Measurements from ENCODE around the gene SARM1. TPM values are rescaled to one million over a fixed set of nuclear protein-coding genes. Genes with fewer than 3 reads are reported as not detected.
A peak's percentile ranks its signal among the peaks of the same experiment; 100 is the strongest.

Gene SARM1
- total and polyA plus RNA-seq, 2 of the 13 experiments (the other 11 are each of a cell fraction or from before 2014, with no cell fraction given) = 0.73 to 0.86 TPM

DNA sequence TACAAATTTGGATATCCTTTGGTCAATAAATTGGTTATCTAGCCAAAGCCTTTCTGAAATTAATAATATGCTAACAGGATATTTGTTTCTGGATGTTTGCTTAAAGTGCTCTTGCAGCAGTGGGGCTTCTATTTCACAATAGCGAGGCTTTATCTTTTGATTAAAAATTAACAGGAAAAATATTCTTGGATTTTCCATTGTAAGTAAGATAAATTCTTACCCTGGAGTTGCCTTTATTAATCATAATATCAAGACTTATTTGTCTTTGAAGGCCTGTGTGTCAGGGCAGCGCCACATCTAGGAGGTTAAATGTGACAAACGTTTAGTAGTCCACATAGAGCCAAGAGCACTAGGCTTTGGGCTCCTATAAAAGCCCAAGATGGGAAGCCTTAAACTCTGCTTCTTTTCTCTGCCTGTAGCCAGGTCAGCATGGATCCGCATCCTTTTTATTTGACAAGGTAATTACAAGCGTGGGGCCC, 47.2 kb upstream of the SARM1 start (continued):
- TF ChIP-seq, protein P1, sequence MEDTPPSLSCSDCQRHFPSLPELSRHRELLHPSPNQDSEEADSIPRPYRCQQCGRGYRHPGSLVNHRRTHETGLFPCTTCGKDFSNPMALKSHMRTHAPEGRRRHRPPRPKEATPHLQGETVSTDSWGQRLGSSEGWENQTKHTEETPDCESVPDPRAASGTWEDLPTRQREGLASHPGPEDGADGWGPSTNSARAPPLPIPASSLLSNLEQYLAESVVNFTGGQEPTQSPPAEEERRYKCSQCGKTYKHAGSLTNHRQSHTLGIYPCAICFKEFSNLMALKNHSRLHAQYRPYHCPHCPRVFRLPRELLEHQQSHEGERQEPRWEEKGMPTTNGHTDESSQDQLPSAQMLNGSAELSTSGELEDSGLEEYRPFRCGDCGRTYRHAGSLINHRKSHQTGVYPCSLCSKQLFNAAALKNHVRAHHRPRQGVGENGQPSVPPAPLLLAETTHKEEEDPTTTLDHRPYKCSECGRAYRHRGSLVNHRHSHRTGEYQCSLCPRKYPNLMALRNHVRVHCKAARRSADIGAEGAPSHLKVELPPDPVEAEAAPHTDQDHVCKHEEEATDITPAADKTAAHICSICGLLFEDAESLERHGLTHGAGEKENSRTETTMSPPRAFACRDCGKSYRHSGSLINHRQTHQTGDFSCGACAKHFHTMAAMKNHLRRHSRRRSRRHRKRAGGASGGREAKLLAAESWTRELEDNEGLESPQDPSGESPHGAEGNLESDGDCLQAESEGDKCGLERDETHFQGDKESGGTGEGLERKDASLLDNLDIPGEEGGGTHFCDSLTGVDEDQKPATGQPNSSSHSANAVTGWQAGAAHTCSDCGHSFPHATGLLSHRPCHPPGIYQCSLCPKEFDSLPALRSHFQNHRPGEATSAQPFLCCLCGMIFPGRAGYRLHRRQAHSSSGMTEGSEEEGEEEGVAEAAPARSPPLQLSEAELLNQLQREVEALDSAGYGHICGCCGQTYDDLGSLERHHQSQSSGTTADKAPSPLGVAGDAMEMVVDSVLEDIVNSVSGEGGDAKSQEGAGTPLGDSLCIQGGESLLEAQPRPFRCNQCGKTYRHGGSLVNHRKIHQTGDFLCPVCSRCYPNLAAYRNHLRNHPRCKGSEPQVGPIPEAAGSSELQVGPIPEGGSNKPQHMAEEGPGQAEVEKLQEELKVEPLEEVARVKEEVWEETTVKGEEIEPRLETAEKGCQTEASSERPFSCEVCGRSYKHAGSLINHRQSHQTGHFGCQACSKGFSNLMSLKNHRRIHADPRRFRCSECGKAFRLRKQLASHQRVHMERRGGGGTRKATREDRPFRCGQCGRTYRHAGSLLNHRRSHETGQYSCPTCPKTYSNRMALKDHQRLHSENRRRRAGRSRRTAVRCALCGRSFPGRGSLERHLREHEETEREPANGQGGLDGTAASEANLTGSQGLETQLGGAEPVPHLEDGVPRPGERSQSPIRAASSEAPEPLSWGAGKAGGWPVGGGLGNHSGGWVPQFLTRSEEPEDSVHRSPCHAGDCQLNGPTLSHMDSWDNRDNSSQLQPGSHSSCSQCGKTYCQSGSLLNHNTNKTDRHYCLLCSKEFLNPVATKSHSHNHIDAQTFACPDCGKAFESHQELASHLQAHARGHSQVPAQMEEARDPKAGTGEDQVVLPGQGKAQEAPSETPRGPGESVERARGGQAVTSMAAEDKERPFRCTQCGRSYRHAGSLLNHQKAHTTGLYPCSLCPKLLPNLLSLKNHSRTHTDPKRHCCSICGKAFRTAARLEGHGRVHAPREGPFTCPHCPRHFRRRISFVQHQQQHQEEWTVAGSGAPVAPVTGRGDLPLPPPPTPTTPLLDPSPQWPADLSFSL (CRISPR knock-in tag; IDR thresholded peaks at IDR 0.05) = no peak
- TF ChIP-seq CEBPB (IDR thresholded peaks at IDR 0.05; ENCODE audit: borderline replicate concordance, low read depth, low read length) (peak; percentile 75), SMAD3 (CRISPR knock-in tag; IDR thresholded peaks at IDR 0.05) (no peak), SRSF1 (optimal IDR thresholded peaks at IDR 0.05; ENCODE audit: low read depth, low read length) (no peak)
- TF ChIP-seq, protein P2, sequence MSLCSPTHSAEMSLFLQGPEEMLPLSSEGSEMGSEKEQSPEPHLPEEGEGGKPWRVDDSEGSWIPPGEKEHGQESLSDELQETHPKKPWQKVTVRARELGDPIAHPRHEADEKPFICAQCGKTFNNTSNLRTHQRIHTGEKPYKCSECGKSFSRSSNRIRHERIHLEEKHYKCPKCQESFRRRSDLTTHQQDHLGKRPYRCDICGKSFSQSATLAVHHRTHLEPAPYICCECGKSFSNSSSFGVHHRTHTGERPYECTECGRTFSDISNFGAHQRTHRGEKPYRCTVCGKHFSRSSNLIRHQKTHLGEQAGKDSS (CRISPR knock-in tag; IDR thresholded peaks at IDR 0.05; ENCODE audit: borderline replicate concordance, low read depth) = no peak
- TF ChIP-seq, protein P3, sequence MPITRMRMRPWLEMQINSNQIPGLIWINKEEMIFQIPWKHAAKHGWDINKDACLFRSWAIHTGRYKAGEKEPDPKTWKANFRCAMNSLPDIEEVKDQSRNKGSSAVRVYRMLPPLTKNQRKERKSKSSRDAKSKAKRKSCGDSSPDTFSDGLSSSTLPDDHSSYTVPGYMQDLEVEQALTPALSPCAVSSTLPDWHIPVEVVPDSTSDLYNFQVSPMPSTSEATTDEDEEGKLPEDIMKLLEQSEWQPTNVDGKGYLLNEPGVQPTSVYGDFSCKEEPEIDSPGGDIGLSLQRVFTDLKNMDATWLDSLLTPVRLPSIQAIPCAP (CRISPR knock-in tag; IDR thresholded peaks at IDR 0.05; ENCODE audit: low read depth) = no peak
